GM23248 (cell line): ENCODE measurements around the gene CDK4. TPM values are rescaled to one million over a fixed set of nuclear protein-coding genes. Genes with fewer than 3 reads are reported as not detected.
"Not testable (repeated sequence)": the region's sequence is repeated elsewhere in the genome, so short reads cannot be mapped to it uniquely, and the experiment has no call there.

Source experiments
- DNase-seq: peaks from one replicate; pipeline ENCODE4 v3.0.0-alpha.2; 2015
- H2AFZ ChIP-seq: fragments of 200-600 bp; sonication (generic); 2 replicates; pipeline ENCODE4 v1.6.1; 2016; ENCODE audit warnings: antibody characterized with exemption
- H3F3A ChIP-seq: fragments of 200-600 bp; sonication (generic); 2 replicates; pipeline ENCODE4 v1.6.1; 2016; ENCODE audit warnings: mild to moderate bottlenecking, antibody characterized with exemption, mixed run types; ENCODE audit not compliant: insufficient read depth
- H3K27ac ChIP-seq: fragments of 200-600 bp; sonication (generic); 2 replicates; pipeline ENCODE4 v1.5.1; 2016; ENCODE audit warnings: mild to moderate bottlenecking
- H3K27me3 ChIP-seq: fragments of 200-600 bp; sonication (generic); replicated peaks from 2 replicates; pipeline ENCODE4 v1.6.1; 2016; ENCODE audit warnings: mild to moderate bottlenecking; ENCODE audit not compliant: insufficient read depth
- H3K36me3 ChIP-seq: fragments of 200-600 bp; sonication (generic); 2 replicates; pipeline ENCODE4 v1.6.1; 2016; ENCODE audit warnings: low read depth, mild to moderate bottlenecking
- H3K4me1 ChIP-seq: fragments of 200-600 bp; sonication (generic); 2 replicates; pipeline ENCODE4 v1.6.1; 2016; ENCODE audit warnings: mild to moderate bottlenecking; ENCODE audit not compliant: insufficient read depth
- H3K4me2 ChIP-seq: fragments of 200-600 bp; sonication (generic); one replicate; pipeline ENCODE4 v1.6.1; 2016; ENCODE audit warnings: mild to moderate bottlenecking; ENCODE audit not compliant: unreplicated experiment
- H3K4me3 ChIP-seq: fragments of 200-600 bp; sonication (generic); 2 replicates; pipeline ENCODE4 v1.5.1; 2016; ENCODE audit warnings: mild to moderate bottlenecking
- H3K79me2 ChIP-seq: fragments of 200-600 bp; sonication (generic); 2 replicates; pipeline ENCODE4 v1.6.1; 2016; ENCODE audit warnings: mild to moderate bottlenecking; ENCODE audit not compliant: insufficient read depth
- H3K9ac ChIP-seq: fragments of 200-600 bp; sonication (generic); 2 replicates; pipeline ENCODE4 v1.6.1; 2016; ENCODE audit warnings: mild to moderate bottlenecking
- H3K9me2 ChIP-seq: fragments of 200-600 bp; sonication (generic); 2 replicates; pipeline ENCODE4 v1.6.1; 2016; ENCODE audit warnings: mixed run types, mild to moderate bottlenecking, moderate library complexity; ENCODE audit not compliant: insufficient read depth
- H3K9me3 ChIP-seq: fragments of 200-600 bp; sonication (generic); one replicate; pipeline ENCODE4 v1.6.1; 2017; ENCODE audit warnings: low read depth
- H4K20me1 ChIP-seq: fragments of 200-600 bp; sonication (generic); 2 replicates; pipeline ENCODE4 v1.6.0; 2016; ENCODE audit not compliant: insufficient read depth
- EZH2 ChIP-seq: fragments of 200-600 bp; sonication (generic); IDR thresholded peaks from 2 replicates; pipeline ENCODE4 v1.6.1; 2018; ENCODE audit warnings: antibody characterized with exemption, mild to moderate bottlenecking; ENCODE audit not compliant: insufficient read depth, poor library complexity, severe bottlenecking
- EZH2phosphoT487 ChIP-seq: fragments of 200-600 bp; sonication (generic); IDR thresholded peaks from 2 replicates; pipeline ENCODE4 v1.6.1; 2018; ENCODE audit warnings: antibody characterized with exemption, moderate library complexity, mild to moderate bottlenecking, low read depth; ENCODE audit not compliant: insufficient read depth
- WGBS, 2 experiments: methylation state at CpG; one replicate each; pipeline ENCODE4 v1.1.6; 2015 to 2017; ENCODE audit warnings: low lambda C conversion rate in 2 of 2, low coverage in 1 of 2; ENCODE audit errors: missing lambda C conversion rate in 2 of 2; 5-methylcytosine and 5-hydroxymethylcytosine counted together
- in situ Hi-C: fragments of 300-500 bp; cut with MboI; formaldehyde crosslinking; loops from 2 replicates; pipeline ENCODE4 v1.15.0; 2020
- polyA plus RNA-seq: library from polyadenylated mRNA; unstranded; fragments of >200 nt; fragmentation: Nextera tagmentation; extraction: Ambion mirVana; gene quantifications from 2 replicates; pipeline ENCODE4 v1.2.1, GENCODE V29; 2016
- total RNA-seq: library from RNA; depleted of rRNA; stranded (reverse); fragments of >200 nt; shearing (Covaris generic); gene quantifications from 2 replicates; pipeline ENCODE4 v1.2.3, GENCODE V29; 2014

Gene CDK4
- total and polyA plus RNA-seq, 2 experiments from 2014 or later = 123 to 152 TPM

DNA sequence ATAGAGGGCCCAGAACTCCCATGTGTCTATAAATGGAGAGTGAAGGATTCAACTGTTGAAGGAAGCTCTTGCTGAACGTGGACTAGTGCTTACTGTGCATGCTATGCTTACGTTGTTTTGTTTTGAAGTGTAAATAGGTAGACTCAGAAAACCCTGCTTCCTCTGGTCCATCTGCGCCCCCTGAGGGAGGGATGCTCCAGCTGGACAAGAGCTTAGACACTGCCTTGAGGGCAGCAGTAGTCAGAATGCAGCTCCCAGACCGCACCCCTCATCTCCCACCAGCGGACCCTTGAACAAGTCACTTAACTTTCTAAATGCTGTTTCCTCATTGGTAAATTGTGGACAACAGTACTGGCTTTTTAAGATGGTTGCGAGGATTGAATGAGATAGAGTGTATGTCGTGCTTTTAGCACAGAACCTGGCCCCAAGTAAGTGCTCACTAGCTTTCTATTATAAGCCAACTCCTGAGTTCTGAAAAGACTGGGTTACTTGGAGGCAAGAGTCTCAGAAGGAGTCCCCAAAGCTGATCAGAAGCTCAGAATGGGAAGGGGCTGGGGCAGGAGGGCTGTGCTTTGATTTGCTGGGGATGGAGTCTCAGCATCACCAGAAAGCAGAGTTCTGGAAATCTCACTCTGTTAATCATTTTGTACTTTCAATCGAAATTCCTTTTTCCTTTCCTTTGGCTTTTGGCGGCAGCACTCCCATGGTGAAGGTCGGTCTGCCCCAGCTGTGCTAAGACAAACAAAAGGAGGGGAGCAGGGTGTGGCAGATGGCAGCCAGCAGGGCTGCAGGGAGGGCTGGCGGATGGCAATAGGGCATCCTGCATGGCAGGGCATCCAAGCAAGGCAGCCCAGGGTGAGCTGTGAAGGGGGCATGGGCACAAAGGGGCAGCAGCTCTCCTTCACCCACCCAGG, 29.1 kb downstream of the CDK4 start:
- no peaks in the 10 kb centered on the region for H4K20me1 ChIP-seq
- DNase-seq = no peak
- no peaks in the 10 kb centered on the region; the same call in 1 of the 2 replicates for H3F3A ChIP-seq
- H3K27ac ChIP-seq = no peak overlapping the region
- H2AFZ ChIP-seq = no peak overlapping the region
- TF ChIP-seq EZH2phosphoT487 (no peak), EZH2 (no peak)
- H3K27me3 ChIP-seq = no peaks in the 10 kb centered on the region
- H3K79me2 ChIP-seq = no peaks in the 10 kb centered on the region
- no peak overlapping the region for H3K9ac ChIP-seq
- H3K4me2 ChIP-seq = no peak overlapping the region
- H3K9me2 ChIP-seq = no peaks in the 10 kb centered on the region
- in situ Hi-C loops = no loop called here
- no peak overlapping the region for H3K4me3 ChIP-seq
- 61 to 67% methylated on average over 11 of the region's 11 CpGs for WGBS, 2 experiments
- no peaks in the 10 kb centered on the region for H3K9me3 ChIP-seq
- H3K4me1 ChIP-seq = no peaks in the 10 kb centered on the region
- no peaks in the 10 kb centered on the region; the same call in 1 of the 2 replicates for H3K36me3 ChIP-seq

DNA sequence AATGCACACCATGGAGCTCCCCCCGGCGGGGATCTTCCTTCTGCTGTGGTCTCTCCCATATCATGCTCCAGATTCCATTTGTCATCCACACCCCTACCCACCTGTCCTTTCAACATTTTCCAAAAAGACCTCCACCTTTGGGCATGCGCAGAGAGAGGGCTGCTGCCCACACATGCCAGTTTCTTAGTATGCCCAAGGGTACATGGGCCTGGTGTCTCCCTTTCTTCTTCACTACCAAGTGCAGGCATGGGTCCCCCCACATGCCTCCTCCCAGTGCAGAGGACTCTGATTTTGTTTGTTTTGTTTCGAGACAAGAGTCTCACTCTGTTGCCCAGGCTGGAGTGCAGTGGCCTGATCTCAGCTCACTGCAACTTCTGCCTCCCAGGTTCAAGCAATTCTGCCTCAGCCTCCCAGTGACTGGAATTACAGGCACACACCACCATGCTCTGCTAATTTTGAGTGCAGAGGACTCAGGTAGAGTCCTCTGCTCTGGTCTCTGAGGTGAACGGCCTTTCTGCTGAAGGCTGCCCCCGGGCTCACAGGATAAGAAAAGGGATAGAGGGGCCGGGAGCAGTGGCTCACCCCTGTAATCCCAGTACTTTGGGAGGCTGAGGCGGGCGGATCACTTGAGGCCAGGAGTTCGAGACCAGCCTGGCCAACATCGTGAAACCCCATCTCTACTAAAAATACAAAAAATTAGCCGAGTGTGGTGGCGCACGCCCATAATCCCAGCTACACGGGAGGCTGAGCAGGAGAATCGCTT, 30.1 kb downstream of the CDK4 start:
- DNase-seq, H3K79me2 ChIP-seq, H3F3A ChIP-seq, in situ Hi-C loops, H3K4me2 ChIP-seq, H3K9me3 ChIP-seq, H3K27ac ChIP-seq, H3K4me1 ChIP-seq, H3K36me3 ChIP-seq, H2AFZ ChIP-seq, H3K9ac ChIP-seq, H3K27me3 ChIP-seq, H3K9me2 ChIP-seq, H3K4me3 ChIP-seq, H4K20me1 ChIP-seq: not testable (repeated sequence)
- WGBS, 2 experiments = 91 to 95% methylated on average over 16 of the region's 16 CpGs

DNA sequence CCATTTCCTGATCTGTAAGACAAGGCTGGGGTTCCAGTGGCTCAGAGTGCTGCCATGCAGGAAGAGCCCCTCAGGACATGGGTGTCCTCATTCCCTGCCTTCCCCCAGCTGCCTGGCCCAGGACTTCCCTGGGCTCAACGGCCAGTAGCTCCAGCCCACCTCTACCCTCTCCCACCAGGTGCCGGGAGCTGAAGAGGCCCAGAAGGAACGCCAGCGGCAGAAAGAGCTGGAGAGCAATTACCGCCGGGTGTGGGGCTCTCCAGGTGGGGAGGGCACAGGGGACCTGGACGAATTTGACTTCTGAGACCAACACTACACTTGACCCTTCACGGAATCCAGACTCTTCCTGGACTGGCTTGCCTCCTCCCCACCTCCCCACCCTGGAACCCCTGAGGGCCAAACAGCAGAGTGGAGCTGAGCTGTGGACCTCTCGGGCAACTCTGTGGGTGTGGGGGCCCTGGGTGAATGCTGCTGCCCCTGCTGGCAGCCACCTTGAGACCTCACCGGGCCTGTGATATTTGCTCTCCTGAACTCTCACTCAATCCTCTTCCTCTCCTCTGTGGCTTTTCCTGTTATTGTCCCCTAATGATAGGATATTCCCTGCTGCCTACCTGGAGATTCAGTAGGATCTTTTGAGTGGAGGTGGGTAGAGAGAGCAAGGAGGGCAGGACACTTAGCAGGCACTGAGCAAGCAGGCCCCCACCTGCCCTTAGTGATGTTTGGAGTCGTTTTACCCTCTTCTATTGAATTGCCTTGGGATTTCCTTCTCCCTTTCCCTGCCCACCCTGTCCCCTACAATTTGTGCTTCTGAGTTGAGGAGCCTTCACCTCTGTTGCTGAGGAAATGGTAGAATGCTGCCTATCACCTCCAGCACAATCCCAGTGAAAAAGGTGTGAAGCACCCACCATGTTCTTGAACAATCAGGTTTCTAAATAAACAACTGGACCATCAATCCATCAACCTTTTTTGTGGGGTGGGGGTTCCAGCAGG, 31.2 kb downstream of the CDK4 start:
- H3K27ac ChIP-seq = no peak overlapping the region
- H3K36me3 ChIP-seq = peaks cover 6% of the 10 kb centered on the region; the same call in 1 of the 2 replicates
- no peaks in the 10 kb centered on the region for H3K79me2 ChIP-seq
- H3K4me2 ChIP-seq = no peak overlapping the region
- no peaks in the 10 kb centered on the region for H3K4me1 ChIP-seq
- TF ChIP-seq EZH2 = no peak
- TF ChIP-seq EZH2phosphoT487 = no peak
- no peaks in the 10 kb centered on the region for H4K20me1 ChIP-seq
- H3K27me3 ChIP-seq = no peaks in the 10 kb centered on the region
- no peak overlapping the region for H2AFZ ChIP-seq
- no peaks in the 10 kb centered on the region for H3K9me2 ChIP-seq
- no peak overlapping the region for H3K9ac ChIP-seq
- DNase-seq = no peak
- no peaks in the 10 kb centered on the region for H3K9me3 ChIP-seq
- no peaks in the 10 kb centered on the region for H3F3A ChIP-seq
- no peak overlapping the region for H3K4me3 ChIP-seq
- WGBS, 2 experiments = 88 to 96% methylated on average over 10 to 11 of the region's 11 CpGs
- in situ Hi-C loops = no loop called here
